Right renal cortex interstitium (tissue), 3 donors: ENCODE measurements around the gene GPR22. TPM values are rescaled to one million over a fixed set of nuclear protein-coding genes. Genes with fewer than 3 reads are reported as not detected.
A peak's percentile ranks its signal among the peaks of the same experiment; 100 is the strongest.

ENCODE experiments used
- DNase-seq, 3 donors: peaks; one replicate each; pipeline ENCODE4 v3.0.0-alpha.2; 2013; ENCODE audit warnings: low read depth in 3 of 3, low spot score in 2 of 3
- polyA plus RNA-seq, 3 donors: library from polyadenylated mRNA; unstranded; fragments of 120-200 nt; gene quantifications; one replicate each; pipeline ENCODE4 v1.2.1, GENCODE V29; 2013; ENCODE audit not compliant: insufficient read length in 3 of 3

GPR22 gene
- polyA plus RNA-seq, 3 donors, result 0.19 to 0.36 (median 0.30) TPM

- no peak for DNase-seq
Observed at GRCh38 chr7:107474104-107474521, 4.3 kb downstream of the GPR22 start.

- no peak for DNase-seq
Observed at GRCh38 chr7:107479303-107479702, 9.4 kb downstream of the GPR22 start.

GRCh38 chr7:107480932-107481331 is 11.1 kb downstream of the GPR22 start:
- no peak for DNase-seq

- no peak for DNase-seq
Observed at GRCh38 chr7:107482571-107482970, 12.7 kb downstream of the GPR22 start.

- DNase-seq, result no peak
Observed at GRCh38 chr7:107486041-107486440, 16.2 kb downstream of the GPR22 start.

GRCh38 chr7:107492875-107493274 is 23.0 kb downstream of the GPR22 start:
- no peak for DNase-seq

- no peak for DNase-seq
Observed at GRCh38 chr7:107494315-107494751, 24.5 kb downstream of the GPR22 start.

- no peak for DNase-seq
Observed at GRCh38 chr7:107494884-107495283, 25.0 kb downstream of the GPR22 start.

GRCh38 chr7:107495516-107495915 is 25.7 kb downstream of the GPR22 start:
- DNase-seq, result no peak

GRCh38 chr7:107499731-107500130 is 29.9 kb downstream of the GPR22 start:
- no peak for DNase-seq

- DNase-seq, result no peak
Observed at GRCh38 chr7:107501593-107501992, 31.7 kb downstream of the GPR22 start.

GRCh38 chr7:107502154-107502553 is 32.3 kb downstream of the GPR22 start:
- no peak for DNase-seq

GRCh38 chr7:107502797-107503196 is 32.9 kb downstream of the GPR22 start:
- DNase-seq, result no peak

- DNase-seq, result no peak
Observed at GRCh38 chr7:107503687-107504086, 33.8 kb downstream of the GPR22 start.

- no peak for DNase-seq
Observed at GRCh38 chr7:107505362-107505761, 35.5 kb downstream of the GPR22 start.

- peak in 1 of 3 donors; percentile 19 for DNase-seq
Observed at GRCh38 chr7:107505997-107506673, 36.3 kb downstream of the GPR22 start.

GRCh38 chr7:107506674-107507339 is 37.0 kb downstream of the GPR22 start:
- peak in 1 of 3 donors; percentile 7 for DNase-seq

Other genes starting within 250 kb of the GPR22 start
- gene COG5, start 93.9 kb downstream of the GPR22 start, polyA plus RNA-seq, result 10 to 100 TPM; 31.1 to 44.2 (median 33.2) TPM
- 10 to 100 TPM; 15.1 to 17.2 (median 16.3) TPM for gene DUS4L, start 93.9 kb downstream of the GPR22 start, polyA plus RNA-seq
- gene BCAP29, start 110.2 kb downstream of the GPR22 start, polyA plus RNA-seq, result 10 to 100 TPM; 48.0 to 58.6 (median 55.3) TPM
- 1 to 10 TPM; 3.3 to 7.9 (median 3.5) TPM for gene SLC26A4, start 190.8 kb downstream of the GPR22 start, polyA plus RNA-seq